Medulla oblongata (tissue), 1 donor: Measurements from ENCODE around the gene TBX6.
"Not testable (repeated sequence)": the region's sequence is repeated elsewhere in the genome, so short reads cannot be mapped to it uniquely, and the experiment has no call there.

Source experiments
- DNase-seq: peaks from one replicate; pipeline ENCODE4 v3.0.0-alpha.2; 2015; ENCODE audit errors: extremely low spot score

Gene TBX6

GRCh38 chr16:30065943-30066760 is 25.6 kb downstream of the TBX6 start:
- no peak for DNase-seq

GRCh38 chr16:30065102-30065942 is 26.4 kb downstream of the TBX6 start, which contains the start of gene ALDOA:
ALDOA (plus strand) TSS chr16:30065760; CDS start chr16:30066898, 1,138 bp downstream.
- peak; percentile 99 for DNase-seq

GRCh38 chr16:30064729-30065101 is 27.0 kb downstream of the TBX6 start:
- no peak for DNase-seq

- DNase-seq, result peak; percentile 90
Observed at GRCh38 chr16:30063893-30064728, 27.6 kb downstream of the TBX6 start.

- DNase-seq, result no peak
Observed at GRCh38 chr16:30063278-30063892, 28.3 kb downstream of the TBX6 start.

GRCh38 chr16:30060836-30061554 is 30.7 kb downstream of the TBX6 start:
- DNase-seq, result no peak

- DNase-seq, result no peak
Observed at GRCh38 chr16:30060346-30060745, 31.4 kb downstream of the TBX6 start.

- no peak for DNase-seq
Observed at GRCh38 chr16:30054959-30055553, 36.7 kb downstream of the TBX6 start.

GRCh38 chr16:30054451-30054850 is 37.3 kb downstream of the TBX6 start:
- no peak for DNase-seq

GRCh38 chr16:30053376-30054015 is 38.2 kb downstream of the TBX6 start:
- DNase-seq, result no peak

- peak; percentile 79 for DNase-seq
Observed at GRCh38 chr16:30052671-30053372, 38.9 kb downstream of the TBX6 start.

GRCh38 chr16:30051518-30051917 is 40.2 kb downstream of the TBX6 start:
- DNase-seq, result no peak

- DNase-seq, result peak; percentile 83
Observed at GRCh38 chr16:30049871-30050270, 41.9 kb downstream of the TBX6 start.

GRCh38 chr16:30046588-30046987 is 45.1 kb downstream of the TBX6 start:
- DNase-seq, result no peak

GRCh38 chr16:30046178-30046577 is 45.5 kb downstream of the TBX6 start:
- no peak for DNase-seq

- peak; percentile 33 for DNase-seq
Observed at GRCh38 chr16:30041841-30042240, 49.9 kb downstream of the TBX6 start.

GRCh38 chr16:30040690-30041089 is 51.0 kb downstream of the TBX6 start:
- DNase-seq, result not testable (repeated sequence)

- no peak for DNase-seq
Observed at GRCh38 chr16:30040221-30040620, 51.5 kb downstream of the TBX6 start.
